Fibroblast of gingiva (primary cell): Measurements from ENCODE around the gene ZNF487.
"Not testable (repeated sequence)": the region's sequence is repeated elsewhere in the genome, so short reads cannot be mapped to it uniquely, and the experiment has no call there.

Experiments used
- DNase-seq: peaks from one replicate; pipeline ENCODE4 v3.0.0-alpha.2; 2011; ENCODE audit warnings: low read depth

The ZNF487 gene

DNA sequence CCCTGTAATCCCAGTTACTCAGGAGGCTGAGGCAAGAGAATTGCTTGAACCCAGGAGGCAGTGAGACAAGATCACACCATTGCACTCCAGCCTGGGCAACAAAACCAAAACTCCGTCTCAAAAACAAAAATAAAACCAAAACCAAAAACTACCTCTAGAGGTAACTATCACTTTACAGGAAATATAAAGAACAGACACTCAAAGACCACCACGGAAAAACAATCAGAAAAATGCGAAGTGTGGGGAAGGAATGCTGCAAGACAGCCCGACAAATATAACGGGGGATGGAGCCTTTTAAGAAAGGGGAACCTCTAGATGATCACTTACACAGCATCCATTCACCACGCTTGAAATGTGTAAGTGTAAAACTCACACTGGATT is 32.2 kb upstream of the ZNF487 start:
- DNase-seq: no peak

DNA sequence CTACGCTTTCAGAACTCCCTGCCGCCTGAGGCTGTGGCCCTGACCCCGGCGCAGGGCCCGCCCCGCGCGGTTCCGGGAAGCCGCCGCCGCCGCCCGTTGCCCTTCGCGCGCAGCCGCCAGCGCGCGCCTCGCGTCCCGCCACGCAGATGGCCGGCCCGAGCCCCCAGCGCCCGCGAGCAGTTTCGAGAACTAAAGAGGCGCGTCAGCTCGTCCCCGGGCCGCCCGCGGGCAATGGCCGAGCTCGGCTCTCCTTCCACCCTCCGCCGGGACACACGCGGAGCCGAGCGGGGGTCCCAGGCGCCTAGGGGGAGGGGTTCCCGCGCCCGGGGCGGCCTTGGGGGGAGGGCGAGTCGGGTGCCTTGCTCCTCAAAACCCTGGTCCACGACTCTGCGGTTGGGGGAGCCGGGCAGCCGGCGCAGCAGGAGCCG is 29.7 kb upstream of the ZNF487 start:
- DNase-seq: peak; percentile 35

DNA sequence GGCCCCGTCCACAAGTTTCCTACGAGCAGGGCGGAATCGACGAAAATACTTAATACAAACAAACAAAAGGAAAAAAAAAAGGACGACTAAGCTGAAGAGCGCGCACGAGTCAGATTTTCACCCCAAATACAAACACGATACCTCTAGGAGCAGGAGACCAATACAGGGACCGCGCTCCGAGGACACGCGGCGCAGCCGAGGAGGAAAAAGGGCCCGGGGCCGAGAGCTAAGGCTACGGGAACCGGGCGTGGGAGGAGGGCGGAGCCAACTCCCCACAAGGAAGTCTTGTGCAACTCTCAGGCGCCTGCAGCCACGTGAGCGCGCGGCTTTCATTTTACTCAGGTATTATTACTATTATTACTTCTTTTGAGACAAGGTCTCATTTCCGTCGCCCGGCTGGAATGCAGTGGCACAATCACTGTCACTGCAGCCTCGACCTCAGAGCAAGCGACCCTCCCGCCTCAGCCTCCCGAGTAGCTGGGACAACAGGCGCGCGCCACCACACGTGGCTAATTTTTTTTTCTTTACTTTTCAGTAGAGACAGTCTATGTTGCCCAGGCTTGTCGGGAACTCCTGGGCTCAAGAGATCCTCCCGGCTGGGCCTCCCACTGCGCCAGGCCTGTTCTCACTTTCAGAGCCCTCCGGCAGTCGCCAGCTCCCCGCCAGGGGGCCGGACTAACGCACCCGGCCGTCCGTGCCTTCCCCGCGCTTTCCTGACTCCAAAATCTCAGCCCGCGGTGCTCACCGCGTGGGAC is 29.2 kb upstream of the ZNF487 start:
- peak; percentile 89 for DNase-seq

DNA sequence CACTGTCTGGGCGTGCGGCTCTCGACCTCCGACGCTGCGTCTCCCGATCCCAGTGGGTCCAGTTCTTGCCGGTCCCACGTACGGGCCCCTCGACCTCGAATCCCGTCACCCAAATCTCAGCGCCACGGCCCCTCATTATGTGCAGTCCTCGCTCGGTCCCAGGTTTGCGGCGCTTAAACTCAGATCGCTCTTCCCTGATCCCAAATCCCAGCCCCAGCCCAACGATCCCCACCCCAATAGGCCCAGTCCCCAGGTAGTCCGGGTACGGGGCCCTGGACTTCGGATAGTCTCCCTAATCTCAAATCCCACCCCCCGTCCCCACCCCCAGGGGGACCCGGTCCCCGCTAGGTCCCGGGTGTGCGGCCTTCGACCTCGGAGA is 28.6 kb upstream of the ZNF487 start:
- no peak for DNase-seq

DNA sequence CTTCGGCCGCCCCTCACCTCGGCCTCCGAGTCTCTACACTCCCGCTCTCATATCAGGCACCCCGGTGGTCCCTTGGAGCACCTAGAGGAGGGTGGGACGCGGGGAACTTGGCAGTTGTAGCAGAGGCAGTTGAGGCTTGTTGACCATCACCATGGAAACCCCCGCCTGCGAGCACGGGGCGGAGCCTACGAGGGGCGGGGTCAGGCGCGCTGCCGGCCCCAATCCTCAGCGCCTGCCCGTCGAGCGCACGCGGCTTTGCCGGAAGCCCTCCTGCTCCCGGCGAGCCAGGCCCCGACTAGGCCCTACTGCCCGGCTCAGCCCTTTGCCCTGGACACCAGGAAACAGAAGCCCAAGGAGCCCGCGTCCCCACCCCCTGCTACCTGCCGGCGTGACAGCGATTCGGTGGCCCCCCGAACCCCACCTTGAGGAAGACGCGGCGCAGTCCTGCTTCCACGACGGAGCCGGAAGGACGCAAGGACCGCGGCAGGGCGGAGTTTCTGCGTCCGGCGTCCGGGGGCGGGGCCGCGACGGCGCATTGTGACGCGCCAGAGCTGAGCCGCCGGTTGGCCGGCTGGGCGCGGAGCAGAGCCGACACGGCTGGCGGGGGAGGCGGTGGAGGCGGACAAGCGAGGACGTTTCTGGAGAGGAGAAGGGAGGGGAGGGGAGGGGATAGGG is 28.1 kb upstream of the ZNF487 start, which contains the start of gene HNRNPF:
Gene HNRNPF (minus strand): TSS at position 477 of the 675 bp plus-strand sequence. CDS start 21,302 bp downstream, outside the sequence.
- peak; percentile 97 for DNase-seq

DNA sequence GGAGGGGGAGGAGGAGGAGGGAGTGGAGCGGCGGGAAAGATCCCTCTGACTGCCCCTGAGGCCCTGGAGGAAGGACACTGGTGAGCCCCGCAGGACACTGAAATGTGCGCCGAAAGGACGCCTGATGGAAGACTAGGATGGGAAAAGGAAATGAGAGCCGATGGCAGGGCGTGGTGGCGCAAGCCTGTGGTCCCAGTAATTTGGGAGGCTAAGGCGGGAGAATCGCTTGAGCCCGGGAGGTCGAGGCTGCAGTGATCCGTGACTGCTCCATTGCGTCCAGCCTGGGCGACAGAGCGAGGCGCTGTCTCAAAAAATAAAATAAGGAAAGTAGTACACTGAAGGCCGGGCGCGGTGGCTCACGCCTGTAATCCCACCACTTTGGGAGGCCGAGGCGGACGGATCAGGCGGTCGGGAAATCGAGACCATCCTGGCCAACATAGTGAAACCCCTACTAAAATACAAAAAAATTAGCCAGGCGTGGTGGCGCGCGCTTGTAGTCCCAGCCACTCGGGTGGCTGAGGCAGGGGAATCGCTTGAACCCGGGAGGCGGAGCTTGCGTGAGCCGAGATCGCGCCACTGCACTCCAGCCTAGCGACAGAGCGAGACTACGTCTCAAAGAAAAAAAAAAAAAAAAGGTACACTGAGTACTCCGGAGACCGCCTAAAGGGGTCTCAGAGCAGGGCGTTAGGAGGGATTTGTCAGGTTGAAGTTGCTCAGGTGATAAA is 27.4 kb upstream of the ZNF487 start:
- DNase-seq: no peak

DNA sequence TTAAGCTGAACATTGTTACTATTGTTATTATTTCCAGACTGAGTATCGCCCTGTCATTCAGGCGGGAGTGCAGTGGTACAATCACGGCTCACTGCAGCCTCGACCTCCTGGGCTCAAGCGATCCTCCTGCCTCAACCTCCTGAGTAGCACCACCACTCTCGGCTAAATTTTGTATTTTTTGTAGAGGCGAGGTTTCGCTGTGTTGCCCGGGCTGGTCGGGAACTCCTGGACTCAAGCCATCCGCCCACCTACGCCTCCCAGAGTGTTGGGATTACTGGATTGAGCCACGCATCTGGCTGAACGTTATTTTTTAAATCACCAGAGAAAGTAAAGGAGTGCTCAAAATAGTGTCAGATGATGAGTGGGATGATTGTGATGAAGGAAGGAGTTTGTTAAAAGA is 26.6 kb upstream of the ZNF487 start:
- no peak for DNase-seq

DNA sequence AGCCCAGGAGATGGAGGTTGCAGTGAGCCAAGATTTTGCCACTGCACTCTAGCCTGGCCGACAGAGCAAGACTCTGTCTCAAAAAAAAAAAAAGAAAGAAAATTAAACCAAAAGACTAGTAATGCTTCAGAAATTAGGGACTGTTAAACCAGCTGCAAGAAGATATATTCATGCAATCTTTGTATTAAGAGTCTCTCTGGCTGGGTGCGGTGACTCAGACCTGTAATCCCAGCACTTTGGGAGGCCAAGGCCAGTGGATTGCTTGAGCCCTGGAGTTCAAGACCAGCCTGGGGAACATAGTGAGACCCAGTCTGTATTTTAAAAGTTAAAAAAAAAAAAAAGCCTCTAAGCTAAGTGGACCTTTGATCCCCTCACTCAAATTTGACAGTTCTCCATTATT is 25.4 kb upstream of the ZNF487 start:
- DNase-seq: no peak

DNA sequence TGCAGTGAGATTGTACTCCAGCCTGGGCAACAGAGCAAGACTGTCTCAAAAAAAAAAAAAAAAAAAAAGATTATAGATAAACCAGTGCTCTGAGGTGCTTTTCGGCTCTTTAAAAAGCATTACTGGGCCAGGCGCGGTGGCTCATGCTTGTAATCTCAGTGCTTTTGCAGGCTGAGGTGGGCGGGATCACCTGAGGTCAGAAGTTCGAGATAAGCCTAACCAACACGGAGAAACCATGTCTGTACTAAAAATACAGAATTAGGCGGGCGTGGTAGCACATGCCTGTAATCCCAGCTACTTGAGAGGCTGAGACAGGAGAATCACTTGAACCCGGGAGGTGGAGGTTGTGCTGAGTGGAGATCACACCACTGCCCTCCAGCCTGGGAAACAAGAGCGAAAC is 21.4 kb upstream of the ZNF487 start:
- DNase-seq: no peak

DNA sequence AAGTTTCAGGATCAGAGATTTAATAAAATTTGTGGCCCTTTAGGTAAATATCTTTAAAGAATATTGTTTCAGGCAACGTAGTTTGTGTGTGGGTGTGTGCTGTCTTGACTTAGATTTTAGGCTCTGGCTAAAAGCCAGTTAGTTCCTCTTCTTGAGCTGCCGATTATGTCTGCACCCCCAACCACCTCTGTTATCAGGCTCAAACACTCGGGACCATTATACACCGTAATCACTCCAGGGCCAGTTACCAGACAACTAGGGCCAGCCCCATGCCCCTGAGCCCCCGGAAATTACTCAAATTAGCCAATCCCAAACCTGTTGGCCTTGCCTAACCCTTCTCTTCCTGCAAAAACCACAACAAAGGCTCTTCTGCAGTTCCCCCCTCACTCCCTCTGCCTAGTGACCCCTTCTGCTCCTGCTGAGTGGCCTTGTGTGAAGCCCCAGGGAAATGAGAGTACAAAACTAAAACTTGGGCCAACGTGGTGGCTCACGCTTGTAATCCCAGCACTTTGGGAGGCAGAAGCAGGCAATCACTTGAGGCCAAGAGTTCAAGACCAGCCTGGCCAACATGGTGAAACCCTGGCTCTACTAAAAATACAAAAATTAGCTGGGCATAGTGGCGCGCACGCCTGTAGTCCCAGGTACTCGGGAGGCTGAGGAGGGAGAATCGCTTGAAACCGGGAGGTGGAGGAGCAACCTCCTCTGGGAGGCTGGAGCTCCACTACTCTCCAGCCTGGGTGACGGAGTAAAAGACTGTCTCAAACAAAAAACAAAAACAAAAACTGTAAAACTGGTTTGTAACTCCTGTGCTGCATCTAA is 18.8 kb upstream of the ZNF487 start:
- no peak for DNase-seq

DNA sequence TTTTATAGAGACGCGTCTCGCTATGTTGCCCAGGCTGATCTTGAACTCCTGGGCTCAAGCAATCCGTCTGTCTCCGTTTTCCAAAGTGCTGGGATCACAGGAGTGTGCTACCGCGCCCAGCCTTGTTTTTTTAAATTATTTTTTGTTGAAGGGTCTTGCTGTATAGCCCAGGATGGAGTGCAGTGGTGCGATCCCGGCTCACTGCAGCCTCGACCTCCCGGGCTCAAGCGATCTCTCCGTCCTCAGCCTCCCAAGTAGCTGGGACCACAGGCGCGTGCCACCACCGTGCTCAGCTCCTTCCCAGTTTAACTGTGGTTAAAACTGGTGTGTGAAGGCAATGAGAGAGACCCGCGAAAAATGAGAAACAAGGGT is 16.9 kb upstream of the ZNF487 start:
- no peak for DNase-seq

DNA sequence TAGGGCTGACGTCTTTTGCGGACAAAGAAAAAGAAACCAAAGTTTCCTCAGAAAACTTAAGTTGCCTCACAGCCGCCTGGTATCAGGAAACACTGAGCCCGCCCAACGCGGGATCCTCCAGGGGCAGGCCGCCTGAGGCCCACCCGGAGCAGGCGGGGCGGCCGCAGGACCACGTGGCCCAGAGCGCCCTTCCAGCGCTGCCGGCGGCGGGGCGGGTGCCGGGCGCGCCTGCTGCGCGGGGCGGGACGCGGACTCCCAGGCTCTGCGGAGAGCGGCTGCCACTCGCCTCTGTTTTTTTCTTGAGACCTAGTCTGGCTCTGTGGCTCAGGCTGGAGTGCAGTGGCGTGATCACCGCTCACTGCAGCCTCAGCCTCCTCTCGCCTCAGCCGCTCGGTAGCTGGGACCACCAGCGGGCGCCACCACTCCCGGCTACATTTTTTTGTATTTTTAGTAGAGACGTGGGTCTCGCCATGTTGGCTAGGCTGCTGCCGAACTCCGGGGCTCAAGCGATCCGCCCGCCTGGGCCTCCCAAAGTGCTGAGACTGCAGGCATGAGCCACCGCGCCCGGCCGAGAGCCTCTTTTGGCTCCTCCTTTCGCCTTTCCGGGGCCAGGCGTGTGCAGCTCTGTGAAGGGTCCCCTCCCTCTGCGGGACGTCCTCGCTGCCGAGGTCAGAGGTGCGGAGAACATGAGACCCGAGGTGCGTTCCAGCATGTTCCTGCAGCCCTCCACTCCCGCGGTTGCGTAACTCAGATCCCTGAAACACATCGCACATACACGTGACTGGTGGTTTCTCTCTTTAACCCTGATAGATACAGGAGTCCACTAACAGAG is 16.3 kb upstream of the ZNF487 start:
- peak; percentile 94 for DNase-seq

DNA sequence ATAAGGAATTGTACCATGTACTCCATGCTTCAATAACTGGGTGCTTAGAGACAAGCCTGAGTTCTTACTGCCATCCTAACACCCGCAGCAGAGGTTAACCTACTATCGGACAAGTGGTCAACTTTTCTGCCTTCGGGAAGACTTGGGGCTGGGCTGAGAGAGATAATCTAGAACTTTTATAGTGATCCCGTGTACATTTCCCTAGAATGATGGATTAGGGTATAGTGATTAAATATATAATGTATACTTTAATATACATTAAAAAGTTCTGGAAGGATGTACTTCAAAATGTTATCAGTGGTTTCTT is 15.8 kb upstream of the ZNF487 start:
- DNase-seq: no peak

DNA sequence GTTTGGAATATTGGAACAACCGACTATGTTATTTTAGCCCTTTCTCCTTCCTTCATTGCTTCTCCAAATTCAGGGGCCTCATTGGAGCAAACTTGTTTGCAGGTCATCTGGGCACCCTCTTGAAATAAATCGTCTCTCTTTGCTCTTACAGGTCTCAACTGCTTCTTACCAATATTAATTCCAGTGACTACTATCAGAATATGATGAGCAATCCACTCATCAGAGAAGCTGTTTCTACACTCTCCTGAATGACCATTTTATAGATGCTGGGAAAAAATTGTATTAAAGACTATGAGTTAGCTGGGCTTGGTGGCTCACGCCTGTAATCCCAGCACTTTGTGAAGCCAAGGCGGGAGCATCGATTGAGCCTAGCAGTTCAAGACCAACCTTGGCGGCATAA is 15.4 kb upstream of the ZNF487 start:
- DNase-seq: no peak

DNA sequence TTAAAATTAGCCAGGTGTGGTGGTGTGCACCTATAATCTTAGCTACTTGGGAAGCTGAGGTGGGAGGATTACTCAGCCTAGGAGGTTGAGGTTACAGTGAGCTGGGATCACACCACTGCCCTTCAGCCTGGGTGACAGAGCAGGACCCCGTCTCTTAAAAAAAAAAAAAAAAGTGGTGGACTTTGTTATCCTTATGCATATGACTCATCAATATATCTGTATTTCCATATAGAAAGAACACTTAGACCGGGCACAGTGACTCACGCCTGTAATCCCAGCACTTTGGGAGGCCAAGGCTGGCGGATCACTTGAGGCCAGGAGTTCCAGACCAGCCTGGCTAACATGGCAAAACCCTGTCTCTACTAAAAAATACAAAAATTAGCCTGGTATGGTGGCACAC is 15.0 kb upstream of the ZNF487 start:
- DNase-seq: not testable (repeated sequence)

DNA sequence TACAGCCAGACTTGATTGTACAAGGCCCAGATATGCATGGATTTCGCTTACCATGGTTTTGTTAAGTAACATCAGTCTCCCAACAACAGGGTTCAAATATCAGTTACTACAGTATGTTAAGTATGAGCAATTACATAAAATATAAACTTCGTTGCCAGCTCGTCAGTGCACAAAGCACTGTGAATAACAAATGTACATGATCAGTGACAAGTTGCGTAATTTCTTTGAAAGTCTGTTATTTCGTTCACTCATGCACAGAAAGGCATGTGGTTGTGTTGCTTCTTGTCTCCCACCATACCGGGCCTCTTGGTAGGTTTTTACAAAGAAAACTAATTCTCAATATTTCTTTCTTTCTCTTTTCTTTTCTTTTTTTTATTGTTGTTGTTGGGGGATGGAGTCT is 12.5 kb upstream of the ZNF487 start:
- peak; percentile 6 for DNase-seq

DNA sequence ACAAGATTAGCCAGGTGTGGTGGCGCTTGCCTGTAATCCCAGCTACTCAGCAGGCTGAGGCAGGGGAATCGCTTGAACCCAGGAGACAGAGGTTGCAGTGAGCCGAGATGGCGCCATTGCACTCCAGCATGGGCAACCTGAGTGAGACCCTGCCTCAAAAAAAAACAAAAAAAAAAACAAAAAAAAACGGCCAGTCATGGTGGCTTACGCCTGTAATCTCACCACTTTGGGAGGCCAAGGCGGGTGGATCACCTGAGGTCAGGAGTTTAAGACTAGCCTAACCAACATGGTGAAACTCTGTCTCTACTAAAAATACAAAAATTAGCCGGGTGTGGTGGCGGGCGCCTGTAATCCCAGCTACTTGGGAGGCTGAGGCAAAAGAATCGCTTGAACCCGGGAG is 10.4 kb upstream of the ZNF487 start:
- not testable (repeated sequence) for DNase-seq

DNA sequence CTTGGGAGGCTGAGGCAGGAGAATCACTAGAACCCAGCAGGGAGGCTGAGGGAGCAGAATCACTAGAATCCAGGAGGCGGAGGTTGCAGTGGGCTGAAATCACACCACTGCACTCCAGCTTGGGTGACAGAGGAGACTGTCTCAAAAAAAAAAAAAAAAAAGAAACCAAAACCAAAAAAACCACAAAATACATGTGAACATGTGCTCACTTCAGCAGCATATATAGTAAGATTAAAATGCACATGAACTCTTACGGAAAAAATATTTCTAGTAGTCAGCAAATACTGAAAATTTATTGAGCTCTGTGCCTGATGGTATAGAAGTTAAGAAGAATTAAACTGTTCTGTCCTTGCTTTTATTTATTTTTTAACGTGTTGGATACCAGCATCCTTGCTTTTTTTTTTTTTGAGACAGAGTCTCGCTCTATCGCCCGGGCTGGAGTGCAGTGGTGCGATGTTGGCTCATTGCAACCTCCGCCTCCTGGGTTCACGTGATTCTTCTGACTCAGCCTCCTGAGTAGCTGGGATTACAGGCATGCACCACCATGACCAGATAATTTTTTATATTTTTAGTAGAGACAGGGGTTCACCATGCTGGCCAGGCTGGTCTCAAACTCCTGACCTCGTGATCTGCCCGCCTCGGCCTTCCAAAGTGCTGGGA is 9.6 kb upstream of the ZNF487 start:
- DNase-seq: no peak

DNA sequence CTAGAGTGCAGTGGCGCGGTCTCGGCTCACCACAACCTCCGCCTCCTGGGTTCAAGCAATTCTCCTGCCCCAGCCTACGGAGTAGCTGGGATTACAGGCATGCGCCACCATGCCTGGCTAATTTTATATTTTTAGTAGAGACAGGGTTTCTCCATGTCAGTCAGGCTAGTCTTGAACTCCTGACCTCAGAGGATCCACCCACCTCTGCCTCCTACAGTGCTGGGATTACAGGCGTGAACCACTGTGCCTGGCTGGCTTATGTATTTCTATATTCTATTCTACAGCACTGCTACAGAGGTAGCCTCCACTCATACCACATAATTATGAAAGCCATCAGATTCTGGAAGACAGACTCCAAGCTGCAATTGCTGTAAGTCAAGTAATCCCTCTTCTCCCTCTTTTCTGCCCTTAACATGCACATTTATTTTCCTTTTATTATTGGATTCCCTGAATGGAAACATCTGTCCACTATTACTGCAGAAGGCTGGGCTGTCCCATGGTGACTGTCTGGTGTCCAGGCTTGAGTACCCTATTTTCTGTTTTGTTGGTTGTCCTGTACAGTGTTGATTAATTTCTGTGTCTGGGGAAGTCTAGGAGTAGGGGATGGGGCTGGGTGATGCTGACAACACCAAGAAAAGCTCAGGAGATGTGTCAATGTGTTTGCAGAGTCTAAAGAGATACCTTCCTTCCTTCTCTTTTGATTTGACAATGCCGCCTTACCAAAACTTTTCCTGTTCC is 5.8 kb upstream of the ZNF487 start:
- no peak for DNase-seq

DNA sequence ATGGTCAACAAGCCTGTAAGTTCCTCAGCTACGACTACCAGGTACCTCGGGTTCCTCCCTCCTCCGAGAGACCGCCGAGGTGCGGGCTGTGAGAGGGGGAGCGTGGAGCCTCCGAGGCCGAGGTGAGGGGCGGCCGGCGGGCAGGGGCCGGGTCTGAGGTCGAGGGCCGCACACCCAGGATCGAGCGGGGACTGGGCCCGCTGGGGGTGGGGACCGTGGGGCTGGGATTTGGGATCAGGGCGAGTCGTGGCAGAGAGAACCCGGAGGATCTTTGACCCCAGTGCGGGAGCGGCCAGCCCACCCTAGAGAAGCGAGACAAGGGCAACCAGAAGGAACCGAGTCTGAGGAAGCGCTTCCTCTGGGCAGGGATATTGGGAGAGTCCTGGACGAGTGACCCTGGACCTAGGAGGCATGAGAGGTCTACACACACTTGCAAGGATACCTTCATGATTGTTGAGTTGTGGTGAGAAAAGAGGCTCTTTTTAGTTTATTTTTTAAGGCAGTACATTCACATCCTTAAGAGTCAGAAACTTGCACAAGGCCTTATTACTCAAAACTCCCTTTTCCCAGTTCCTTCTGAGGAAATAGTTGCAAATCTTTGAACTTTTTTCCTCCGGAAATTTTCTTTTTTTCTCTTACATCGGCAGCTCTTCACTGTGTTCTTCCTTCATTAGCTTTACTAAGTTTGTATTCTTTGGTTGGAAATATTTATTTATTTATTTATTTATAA is 395 bp downstream of the ZNF487 start:
- peak; percentile 12 for DNase-seq
